HG02840 (cell line): ENCODE data around the gene DEPDC7.
"Not testable (repeated sequence)": the region's sequence is repeated elsewhere in the genome, so short reads cannot be mapped to it uniquely, and the experiment has no call there.

Source experiments
- ATAC-seq: cut with Tn5 transposase; IDR thresholded peaks from one replicate; pipeline ENCODE4 v1.9.1; 2021; ENCODE audit warnings: mild to moderate bottlenecking, moderate library complexity, moderate number of reproducible peaks; ENCODE audit not compliant: unreplicated experiment, low FRiP score

The DEPDC7 gene

DNA sequence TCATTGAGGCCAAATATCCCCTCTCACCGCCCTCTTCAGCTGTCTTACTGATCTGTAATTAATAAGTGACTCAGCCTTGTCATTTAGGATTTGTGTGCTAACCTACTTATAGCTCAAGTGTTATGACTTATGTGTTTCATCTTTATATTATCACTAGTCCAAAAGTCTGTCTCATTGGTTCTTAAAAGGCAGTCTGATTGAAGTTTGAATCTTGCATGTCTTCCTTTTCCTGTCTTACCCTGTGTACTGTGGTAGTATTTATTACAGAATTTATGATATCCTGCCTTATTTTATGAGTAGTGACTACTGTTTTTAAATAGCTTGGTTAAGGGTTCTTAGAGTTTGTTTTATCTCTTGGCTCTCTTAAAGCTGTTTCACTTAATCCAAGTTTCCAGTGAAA, 6.3 kb downstream of the DEPDC7 start:
- ATAC-seq: no peak

DNA sequence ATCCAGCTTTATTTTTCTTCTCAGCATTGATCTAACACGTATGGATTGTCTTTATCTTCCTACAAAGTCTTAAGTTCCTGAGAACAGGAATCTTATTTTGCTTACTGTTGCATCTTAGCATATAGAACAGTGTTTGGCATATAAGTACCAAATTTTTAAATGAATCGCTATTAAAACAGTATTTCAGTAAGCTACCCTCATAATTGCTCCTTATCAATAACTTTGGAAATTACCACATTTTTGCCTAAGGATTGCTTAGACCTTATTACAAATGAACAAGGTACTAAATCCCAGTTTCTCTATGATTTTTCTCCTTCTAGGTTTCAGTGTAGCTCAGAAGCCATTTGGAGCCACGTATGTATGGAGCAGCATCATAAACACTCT, 9.7 kb downstream of the DEPDC7 start:
- ATAC-seq: no peak

DNA sequence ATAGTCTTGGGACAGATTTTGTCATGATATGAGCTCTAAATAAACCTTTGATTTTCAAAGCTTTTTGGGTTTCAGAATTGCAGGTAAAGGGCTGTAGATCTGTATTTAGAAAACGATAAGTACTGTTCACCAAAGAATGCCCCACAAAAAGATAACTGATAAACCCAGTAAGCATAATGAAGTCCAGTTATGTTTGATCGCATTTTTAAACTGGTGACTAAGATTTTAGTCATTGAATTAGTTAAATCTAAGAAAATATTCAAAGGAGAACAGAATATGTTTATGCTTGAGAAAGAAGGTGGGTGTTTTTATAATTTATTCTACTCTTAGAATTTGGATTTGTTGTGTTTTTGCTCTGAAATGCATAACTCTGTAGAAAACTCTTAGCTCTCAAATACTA, 11.6 kb downstream of the DEPDC7 start:
- ATAC-seq: no peak

DNA sequence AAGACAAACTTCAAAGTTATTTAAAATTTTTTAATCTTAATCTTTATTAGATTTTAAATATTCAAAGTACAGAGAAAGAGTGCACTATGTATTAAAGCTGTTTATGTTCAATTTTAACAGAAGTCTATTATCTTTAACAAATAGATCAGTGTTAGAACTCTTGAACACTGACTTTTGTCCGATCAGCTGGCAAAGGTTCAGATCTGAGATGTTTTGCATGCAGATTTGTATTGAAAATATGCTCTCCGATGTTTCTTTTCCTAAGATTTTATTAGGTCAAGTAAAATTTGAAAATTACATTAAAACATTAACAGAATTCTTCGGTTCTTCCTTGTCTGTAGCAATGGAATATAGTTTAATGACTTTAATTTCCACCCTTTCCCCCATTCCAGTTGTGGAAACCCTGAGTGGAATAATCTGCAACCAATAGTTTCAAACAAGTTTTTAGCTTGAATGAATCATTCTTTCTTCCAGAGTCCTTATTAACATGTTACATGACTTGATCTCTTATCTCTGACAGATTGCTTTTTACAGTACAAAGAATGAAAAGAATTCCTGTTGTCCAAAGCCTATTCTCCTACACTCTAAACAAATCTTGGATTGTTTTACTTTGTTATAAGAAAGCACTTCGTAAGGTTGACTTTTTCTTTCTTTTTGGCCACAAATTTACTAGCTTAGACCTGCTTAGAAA, 12.3 kb downstream of the DEPDC7 start:
- ATAC-seq: no peak

DNA sequence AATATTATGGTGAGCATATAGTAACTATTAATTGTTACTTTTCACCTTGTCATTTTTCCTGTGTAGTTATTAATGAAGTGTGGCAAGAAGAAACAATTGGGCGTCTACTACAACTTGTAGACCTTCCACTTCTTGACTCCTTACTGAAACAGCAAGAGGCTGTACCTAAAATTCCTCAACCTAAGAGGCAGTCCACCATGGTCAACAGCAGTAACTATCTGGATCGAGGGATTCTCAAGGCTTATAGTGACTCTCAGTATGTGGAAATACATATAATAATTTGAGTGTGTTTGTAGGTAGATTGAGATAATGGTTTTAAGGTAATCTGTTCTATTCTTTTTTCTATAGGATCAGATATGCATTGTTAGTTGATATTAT, 12.8 kb downstream of the DEPDC7 start:
- no peak for ATAC-seq

DNA sequence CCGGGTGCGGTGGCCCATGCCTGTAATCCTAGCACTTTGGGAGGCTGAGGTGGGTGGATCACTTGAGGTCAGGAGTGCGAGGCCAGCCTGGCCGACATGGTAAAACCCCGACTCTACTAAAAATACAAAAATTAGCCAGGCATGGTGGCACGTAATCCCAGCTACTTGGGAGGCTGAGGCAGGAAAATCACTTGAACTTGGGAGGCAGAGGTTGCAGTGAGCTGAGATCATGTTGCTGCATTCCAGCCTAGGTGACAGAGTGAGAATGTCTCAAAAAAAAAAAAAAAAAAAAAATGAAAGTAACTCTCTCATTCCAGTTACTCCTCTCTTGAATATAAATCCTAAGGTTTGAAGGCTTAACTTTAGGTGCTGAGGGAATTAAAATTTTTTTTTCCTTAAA, 13.5 kb downstream of the DEPDC7 start:
- not testable (repeated sequence) for ATAC-seq

DNA sequence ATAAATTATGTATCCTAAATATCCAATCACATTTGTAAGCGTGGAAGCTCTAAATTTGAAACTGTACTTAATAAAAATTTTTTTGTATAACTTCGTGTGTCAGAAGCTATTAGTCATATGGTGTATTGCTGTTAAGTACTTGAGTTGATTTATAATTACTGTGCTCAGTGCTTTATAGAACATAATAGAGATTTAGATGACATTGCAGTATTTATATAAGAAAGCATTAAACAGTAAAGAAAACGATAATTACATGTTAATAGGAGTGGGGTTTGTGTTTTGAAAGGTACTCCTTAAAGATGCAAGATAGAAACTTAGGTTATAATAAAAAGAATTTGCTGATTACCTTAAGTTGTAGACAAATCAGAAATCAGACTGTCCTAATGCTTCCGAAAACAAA, 17.8 kb downstream of the DEPDC7 start:
- no peak for ATAC-seq

DNA sequence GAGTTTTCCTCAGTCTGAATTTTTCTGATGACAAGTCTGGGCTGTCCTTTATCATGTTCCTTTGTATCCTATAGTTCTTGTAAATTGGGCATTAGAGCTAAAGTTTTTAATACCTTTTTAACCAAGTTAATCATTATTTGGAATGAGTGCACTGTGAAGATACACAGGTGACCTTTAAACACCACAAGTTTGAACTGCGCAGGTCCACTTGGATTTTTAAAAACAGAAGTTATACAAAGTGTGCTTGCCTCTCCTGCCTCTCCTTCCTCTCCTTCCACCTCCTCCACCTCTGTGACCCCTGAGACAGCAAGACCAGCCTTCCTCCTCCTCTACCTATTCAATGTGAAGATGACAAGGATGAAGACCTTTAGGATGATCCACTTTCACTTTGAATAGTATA, 19.3 kb downstream of the DEPDC7 start:
- no peak for ATAC-seq

DNA sequence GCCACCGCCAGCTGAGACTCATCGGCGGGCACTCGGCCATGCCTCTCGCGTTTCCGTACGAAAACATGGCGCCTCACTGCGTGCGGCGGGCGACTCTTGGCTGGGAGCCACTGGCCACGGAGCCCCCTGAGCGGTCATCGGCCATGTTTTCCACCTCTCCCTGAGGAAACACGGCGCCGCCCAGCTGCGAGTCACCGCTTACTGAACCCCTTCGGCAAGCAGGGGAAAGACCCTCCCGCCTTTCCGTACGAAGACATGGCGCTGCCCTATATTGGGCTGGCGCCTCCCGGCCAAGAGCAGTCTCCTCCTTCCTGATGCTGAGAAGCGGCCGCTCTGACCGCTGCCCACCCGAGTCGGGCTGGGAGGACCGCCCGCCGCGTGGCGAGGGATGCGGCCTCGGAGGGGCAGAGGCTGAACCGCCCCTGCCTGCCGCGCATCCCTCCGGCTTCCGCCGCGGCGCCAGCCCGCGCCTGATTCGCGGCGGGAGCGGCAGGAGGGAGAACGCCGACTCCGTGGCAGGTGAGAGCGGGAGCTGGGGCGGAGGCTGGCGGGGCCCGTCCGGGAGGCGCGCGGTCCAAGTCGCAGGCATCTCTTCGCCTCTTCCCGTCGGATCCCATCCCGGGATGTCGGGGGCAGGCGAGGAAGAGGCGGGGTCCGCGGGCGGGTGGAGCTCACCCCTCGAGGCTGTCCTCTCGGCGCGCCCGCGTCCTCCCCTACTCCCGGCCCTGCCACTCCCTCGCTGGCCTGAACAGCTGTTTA, 23.8 kb downstream of the DEPDC7 start, which contains the start of gene TCP11L1:
TCP11L1 (plus strand) TSS at position 299 of the 759 bp plus-strand sequence. CDS start 4,202 bp downstream, outside the sequence.
- peak; percentile 81 for ATAC-seq

DNA sequence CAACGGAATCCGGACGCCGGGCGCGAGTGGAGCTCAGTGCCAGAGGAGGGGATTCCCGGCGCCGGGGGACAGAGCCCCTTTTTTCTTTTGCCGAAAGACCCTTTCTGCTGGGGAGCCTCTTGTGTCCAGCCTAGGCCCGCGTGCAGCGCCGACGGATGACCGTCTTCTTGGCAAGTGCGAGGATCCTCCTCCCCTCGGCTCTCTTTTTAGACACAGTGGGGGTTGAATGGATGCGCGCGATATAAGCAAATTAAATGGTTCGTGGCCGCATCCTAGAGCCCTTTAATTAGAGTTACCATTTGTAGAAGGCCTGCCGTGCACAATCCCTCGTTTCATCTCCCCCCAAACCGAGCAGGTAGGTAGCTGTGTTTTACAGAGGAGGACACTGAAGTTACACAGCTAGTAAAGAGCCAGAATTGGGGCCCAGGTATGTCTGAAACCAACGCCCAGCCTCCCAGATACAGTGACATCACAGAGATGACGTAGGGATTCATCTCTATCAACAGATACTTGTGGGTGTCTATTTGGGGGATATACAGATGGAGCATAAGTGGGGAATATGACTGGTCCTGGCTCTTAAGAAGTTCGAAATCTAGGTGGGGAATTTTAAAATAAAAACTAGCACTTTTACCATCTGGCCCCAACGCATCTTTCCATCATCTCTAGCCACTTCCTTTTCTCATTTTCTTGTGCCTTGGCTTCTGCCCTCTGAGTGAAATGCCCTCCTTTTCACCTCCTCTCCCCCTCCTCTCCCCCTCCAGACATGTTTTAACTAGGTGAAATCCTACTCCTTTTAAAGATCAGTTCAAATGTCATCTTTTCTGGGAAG, 24.6 kb downstream of the DEPDC7 start:
- ATAC-seq: peak; percentile 28

DNA sequence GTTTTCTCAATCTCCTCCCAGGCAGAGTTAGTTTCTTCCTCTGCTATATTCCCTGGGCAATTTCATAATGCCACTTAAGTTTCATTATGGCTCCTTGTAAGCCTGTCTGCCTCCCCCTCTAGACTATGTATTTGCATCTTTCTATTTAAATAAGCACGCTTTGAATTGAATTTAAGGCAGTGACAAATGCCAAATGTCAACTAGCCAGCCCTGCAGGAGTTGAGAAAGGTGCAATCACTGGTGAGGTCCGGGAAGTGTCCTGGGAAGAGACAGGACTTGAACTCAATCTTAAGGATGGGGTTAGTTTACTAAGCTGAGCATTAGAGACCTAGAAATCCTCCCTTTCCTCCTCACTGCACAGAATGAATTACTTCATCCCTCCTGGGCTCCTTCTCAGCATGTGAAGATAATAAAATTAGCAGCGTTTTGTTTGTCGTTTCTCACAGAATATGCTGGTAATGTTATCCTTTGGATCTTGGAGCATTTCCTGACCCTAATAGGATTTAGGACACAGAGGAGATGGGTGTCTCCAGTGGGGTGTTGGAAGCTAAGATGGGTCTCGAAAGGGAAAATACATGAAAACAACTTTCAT, 25.3 kb downstream of the DEPDC7 start:
- no peak for ATAC-seq

DNA sequence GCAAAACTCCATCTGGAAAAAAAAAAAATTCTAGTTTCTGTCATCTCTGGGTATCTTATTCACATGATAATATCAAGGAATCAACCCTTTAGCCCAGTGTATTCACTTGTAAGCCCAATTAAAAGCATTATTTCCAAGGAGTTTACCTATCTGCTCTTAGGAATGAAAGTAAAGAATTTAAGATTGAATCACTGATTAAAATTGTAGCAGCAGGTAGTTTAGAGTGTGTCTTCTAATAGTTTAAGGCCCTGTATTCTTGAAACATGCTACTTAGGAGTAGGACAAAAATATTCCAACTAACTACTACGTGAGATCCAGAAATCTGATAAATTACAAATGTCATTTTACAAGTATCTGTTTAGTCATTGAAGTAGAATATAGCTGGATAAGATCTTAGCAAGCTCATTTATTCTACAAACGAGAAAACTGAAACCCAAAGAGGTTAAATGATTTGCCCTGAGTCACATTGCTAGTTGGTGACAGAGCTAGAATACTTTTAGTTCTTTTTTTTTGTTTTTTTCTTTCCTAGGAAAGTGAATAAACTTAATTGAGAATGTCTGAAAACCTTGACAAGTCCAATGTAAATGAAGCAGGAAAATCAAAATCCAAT, 27.6 kb downstream of the DEPDC7 start:
- ATAC-seq: no peak

DNA sequence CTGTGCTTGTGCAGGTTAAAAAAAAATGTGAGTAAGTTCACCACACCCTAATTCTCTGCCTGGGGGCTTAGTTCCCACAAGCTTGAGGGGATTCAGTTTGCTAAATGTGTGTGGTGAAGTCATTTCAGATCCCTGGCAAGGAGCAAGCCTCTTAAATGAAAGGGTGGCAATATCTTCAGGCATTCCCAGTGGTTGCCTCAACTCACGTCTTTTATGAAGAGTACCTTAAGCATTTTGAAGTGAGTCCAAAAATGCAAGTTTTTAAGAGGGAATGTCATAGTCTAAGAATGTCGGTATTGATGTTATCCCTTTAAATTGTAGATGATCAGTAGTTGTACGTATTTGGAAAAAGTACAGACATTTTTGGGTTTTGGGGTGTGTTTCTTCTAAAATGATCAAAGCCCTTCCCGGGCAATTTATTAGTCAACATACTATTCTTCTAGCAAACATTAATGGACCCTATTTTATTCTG, 28.6 kb downstream of the DEPDC7 start:
- ATAC-seq: no peak

DNA sequence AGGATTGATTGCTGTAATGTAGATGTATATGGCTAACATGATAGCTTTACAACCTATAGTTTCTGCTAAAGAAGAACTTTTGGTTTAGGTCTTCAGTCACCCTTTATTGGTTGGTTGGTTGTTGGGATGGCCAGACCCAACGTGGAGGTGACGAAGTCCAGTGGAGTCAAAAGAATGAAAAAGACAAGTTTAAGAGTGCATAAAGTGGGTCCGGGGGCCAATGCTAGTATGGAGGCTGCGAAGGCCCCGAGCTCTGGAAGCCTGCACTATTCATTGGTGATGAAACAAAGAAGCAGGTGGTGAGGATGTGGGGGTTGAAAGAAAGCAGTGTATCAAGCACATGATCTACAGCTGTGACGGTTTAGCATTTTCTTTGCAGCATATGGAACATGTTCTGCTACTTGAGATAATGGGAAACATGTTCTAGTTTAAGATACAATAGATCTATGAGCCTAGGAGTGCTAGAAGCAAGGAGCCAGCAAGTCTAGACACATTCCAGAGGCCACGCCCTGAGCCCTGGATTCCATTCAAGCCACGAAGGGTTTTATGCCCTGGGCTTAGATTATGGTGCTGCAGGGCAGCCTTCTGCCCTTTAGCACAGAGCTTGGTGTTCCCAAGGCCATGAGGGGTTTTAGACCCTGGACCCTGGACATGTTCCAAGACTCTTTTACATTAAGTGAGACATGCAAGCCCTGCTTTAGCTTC, 30.0 kb downstream of the DEPDC7 start:
- ATAC-seq: no peak

DNA sequence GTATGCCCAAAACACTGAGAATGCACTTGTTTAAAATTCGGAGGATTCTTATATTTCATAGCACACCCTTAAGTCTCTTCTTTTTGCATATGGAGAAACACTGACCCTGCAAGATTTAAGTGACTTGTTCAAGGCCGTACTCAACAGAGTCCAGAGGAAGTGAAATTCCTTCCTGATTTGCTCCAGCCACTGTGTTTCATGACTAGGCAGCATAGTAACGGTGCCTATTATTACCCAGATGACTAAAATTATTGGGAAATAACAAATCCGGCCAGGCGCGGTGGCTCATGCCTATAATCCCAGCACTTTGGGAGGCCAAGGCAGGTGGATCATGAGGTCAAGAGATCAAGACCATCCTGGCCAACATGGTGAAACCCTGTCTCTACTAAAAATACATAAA, 33.0 kb downstream of the DEPDC7 start:
- ATAC-seq: not testable (repeated sequence)

DNA sequence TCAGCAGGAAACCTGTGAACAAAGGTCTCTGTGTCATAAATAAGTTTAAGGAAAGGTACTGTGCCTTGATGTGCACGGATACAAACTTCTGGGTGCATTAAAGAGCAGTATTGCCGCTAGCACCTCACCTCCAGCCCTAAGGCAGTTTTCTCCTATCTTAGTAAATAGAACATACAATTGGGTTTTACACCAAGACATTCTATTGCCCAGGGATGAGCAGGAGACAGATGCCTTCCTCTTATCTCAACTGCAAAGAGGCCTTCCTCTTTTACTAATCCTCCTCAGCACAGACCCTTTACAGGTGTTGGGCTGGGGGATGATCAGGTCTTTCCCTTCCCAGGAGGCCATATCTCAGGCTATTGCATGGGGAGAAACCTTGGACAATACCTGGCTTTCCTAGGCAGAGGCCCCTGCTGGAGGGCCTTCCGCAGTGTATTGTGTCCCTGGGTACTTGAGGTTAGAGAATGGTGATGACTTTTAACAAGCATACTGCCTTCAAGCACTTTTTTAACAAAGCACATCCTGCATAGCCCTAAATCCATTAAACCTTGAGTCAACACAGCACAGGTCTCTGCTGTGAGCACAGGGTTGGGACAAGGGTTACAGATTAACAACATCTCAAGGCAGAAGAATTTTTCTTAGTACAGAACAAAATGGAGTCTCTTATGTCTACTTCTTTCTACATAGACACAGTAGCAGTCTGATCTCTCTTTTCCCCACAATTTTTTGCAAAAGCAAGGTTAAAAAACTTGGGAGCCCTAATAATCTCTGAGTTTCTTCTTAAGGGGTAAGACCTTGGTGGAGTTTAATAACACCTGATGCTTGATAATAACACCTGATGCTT, 34.1 kb downstream of the DEPDC7 start:
- ATAC-seq: not testable (repeated sequence)

DNA sequence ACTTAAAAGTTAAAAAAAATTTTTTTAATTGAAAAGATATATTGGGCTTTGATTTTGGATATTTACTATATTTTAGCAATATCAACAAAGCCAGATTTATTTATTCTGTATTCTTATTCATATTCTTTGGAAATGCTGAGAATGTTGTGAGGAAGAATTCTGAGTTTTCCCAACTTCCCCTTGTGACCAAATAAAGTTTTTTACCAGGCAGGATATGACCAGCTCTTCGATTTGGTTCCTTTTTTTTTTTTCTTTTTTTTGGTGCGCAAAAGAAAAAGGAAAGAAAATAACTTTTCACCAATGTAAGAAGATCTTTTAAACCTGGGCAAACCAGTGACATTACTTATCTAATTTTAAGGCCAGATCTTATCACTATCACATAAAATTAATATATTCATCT, 36.6 kb downstream of the DEPDC7 start:
- ATAC-seq: no peak

DNA sequence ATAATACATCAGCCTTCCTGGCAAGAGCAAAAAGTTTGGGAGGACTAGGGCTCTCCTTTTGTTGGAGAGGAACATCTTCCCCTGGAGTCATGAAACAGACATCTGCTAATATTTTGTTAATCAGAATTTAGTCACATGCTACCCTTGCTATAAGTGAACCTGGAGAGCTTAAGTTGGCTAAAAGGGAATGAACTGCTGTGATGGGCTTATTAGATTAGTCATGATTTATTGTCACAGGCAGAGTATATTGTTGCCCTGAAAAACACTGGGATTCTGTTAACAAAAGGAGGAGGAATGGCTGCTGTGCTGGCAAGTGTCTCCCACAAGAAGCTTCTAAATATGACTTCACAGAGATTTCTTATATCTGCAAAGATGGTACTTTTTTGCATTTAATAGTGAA, 39.7 kb downstream of the DEPDC7 start:
- no peak for ATAC-seq

DNA sequence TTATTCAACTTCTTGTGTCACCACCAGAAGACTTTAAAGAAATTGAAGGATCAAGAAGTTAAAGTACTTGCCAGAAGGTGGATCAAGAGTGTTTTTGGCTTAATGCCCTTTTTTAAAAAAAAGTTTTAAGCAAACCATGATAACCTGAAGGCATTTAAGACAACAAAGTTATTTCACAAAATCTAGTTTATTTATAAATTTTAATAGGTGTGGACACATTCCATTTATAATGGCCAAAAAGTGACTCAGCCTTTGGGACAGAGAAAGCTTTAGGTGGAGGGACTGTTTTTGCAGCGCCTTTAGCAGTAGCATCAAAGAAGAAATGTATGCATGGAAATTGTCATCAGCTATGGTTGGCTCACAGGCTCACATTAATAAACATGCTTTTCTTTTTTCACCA, 41.6 kb downstream of the DEPDC7 start:
- no peak for ATAC-seq
